DOHH2 (cell line): ENCODE data around the gene NLGN3.

Experiments used
- H3F3A ChIP-seq: fragments of 200-600 bp; sonication (generic), shearing (Covaris generic); 2 replicates; pipeline ENCODE4 v1.6.0; 2016; ENCODE audit warnings: antibody characterized with exemption, mild to moderate bottlenecking; ENCODE audit not compliant: control insufficient read depth, insufficient read depth
- H3K27ac ChIP-seq: fragments of 200-600 bp; sonication (generic); 2 replicates; pipeline ENCODE4 v1.5.1; 2014; ENCODE audit warnings: low read depth, mild to moderate bottlenecking, low read length, moderate library complexity
- H3K27me3 ChIP-seq: fragments of 200-600 bp; sonication (generic); 2 replicates; pipeline ENCODE4 v1.6.1; 2014; ENCODE audit warnings: mild to moderate bottlenecking, low read length, mixed read lengths; ENCODE audit not compliant: control insufficient read depth
- H3K36me3 ChIP-seq: fragments of 200-600 bp; sonication (generic); 2 replicates; pipeline ENCODE4 v1.6.1; 2014; ENCODE audit warnings: mild to moderate bottlenecking, low read length, moderate library complexity, mixed read lengths; ENCODE audit not compliant: control insufficient read depth
- H3K4me1 ChIP-seq: fragments of 200-600 bp; sonication (generic); 2 replicates; pipeline ENCODE4 v1.6.1; 2014; ENCODE audit warnings: mild to moderate bottlenecking, low read length, mixed read lengths; ENCODE audit not compliant: control insufficient read depth
- H3K4me2 ChIP-seq: fragments of 200-600 bp; sonication (generic); 2 replicates; pipeline ENCODE4 v1.6.0; 2014; ENCODE audit warnings: mild to moderate bottlenecking, low read length, moderate library complexity
- H3K4me3 ChIP-seq: fragments of 200-600 bp; sonication (generic); 2 replicates; pipeline ENCODE4 v1.5.1; 2014; ENCODE audit warnings: mild to moderate bottlenecking, low read length, mixed read lengths
- H3K79me2 ChIP-seq: fragments of 200-600 bp; sonication (generic); 2 replicates; pipeline ENCODE4 v1.6.1; 2014; ENCODE audit warnings: mild to moderate bottlenecking, low read length, mixed read lengths; ENCODE audit not compliant: control insufficient read depth
- H3K9me2 ChIP-seq: fragments of 200-600 bp; sonication (generic); replicated peaks from 2 replicates; pipeline ENCODE4 v1.6.1; 2014; ENCODE audit warnings: mild to moderate bottlenecking, low read length, mixed read lengths; ENCODE audit not compliant: control insufficient read depth
- H3K9me3 ChIP-seq: fragments of 200-600 bp; sonication (generic); 2 replicates; pipeline ENCODE4 v1.6.1; 2014; ENCODE audit warnings: antibody characterized with exemption, low read length, mixed read lengths; ENCODE audit not compliant: control insufficient read depth, insufficient read depth
- H4K20me1 ChIP-seq: fragments of 200-600 bp; sonication (generic); 2 replicates; pipeline ENCODE4 v1.6.0; 2014; ENCODE audit warnings: low read depth, mild to moderate bottlenecking, antibody characterized with exemption, low read length, moderate library complexity; ENCODE audit not compliant: control insufficient read depth, insufficient read depth
- CTCF ChIP-seq: fragments of 200-600 bp; sonication (generic); IDR thresholded peaks from one replicate; pipeline ENCODE4 v1.5.1; 2014; ENCODE audit warnings: antibody characterized with exemption, mild to moderate bottlenecking, low read depth, low read length; ENCODE audit not compliant: poor library complexity, severe bottlenecking
- EZH2phosphoT487 ChIP-seq: fragments of 200-600 bp; sonication (generic); IDR thresholded peaks from 2 replicates; pipeline ENCODE4 v1.6.1; 2017; ENCODE audit warnings: borderline replicate concordance, mild to moderate bottlenecking, antibody characterized with exemption, low read length, moderate library complexity, mixed read lengths

Gene NLGN3

GRCh38 chrX:71143508-71143907 is 1.1 kb upstream of the NLGN3 start:
- H3K4me3 ChIP-seq = no peak overlapping the region
- H3K79me2 ChIP-seq = no peaks in the 10 kb centered on the region
- peaks cover 6% of the 10 kb centered on the region; the same call in 1 of the 2 replicates for H3K36me3 ChIP-seq
- H3K9me3 ChIP-seq = no peaks in the 10 kb centered on the region
- no peaks in the 10 kb centered on the region for H4K20me1 ChIP-seq
- no peaks in the 10 kb centered on the region for H3F3A ChIP-seq
- H3K27ac ChIP-seq = no peak overlapping the region
- no peak overlapping the region for H3K4me2 ChIP-seq
- H3K4me1 ChIP-seq = peaks cover 7% of the 10 kb centered on the region; the same call in 1 of the 2 replicates
- TF ChIP-seq CTCF (no peak), EZH2phosphoT487 (no peak)
- no peaks in the 10 kb centered on the region for H3K27me3 ChIP-seq
- H3K9me2 ChIP-seq = no peaks in the 10 kb centered on the region

GRCh38 chrX:71147496-71148277 is 3.0 kb downstream of the NLGN3 start:
- Histone ChIP-seq H3K36me3 (no peaks in the 10 kb centered on the region), H3K4me3 (no peak overlapping the region), H3F3A (no peaks in the 10 kb centered on the region), H3K4me1 (peaks cover 7% of the 10 kb centered on the region; the same call in 1 of the 2 replicates), H3K27ac (no peak overlapping the region), H3K27me3 (no peaks in the 10 kb centered on the region), H3K79me2 (no peaks in the 10 kb centered on the region), H4K20me1 (no peaks in the 10 kb centered on the region), H3K9me3 (no peaks in the 10 kb centered on the region), H3K9me2 (no peaks in the 10 kb centered on the region), H3K4me2 (no peak overlapping the region)
- TF ChIP-seq EZH2phosphoT487 (no peak), CTCF (no peak)

- Histone ChIP-seq H3K4me1 (peaks cover 7% of the 10 kb centered on the region; the same call in 1 of the 2 replicates), H3F3A (no peaks in the 10 kb centered on the region), H3K9me2 (no peaks in the 10 kb centered on the region), H3K36me3 (no peaks in the 10 kb centered on the region), H3K79me2 (no peaks in the 10 kb centered on the region), H4K20me1 (no peaks in the 10 kb centered on the region), H3K27me3 (no peaks in the 10 kb centered on the region), H3K9me3 (no peaks in the 10 kb centered on the region), H3K4me3 (no peak overlapping the region), H3K4me2 (no peak overlapping the region), H3K27ac (no peak overlapping the region)
- TF ChIP-seq EZH2phosphoT487 (no peak), CTCF (no peak)
Measured at GRCh38 chrX:71148278-71148663, 3.6 kb downstream of the NLGN3 start.
